ENCODE data around the gene SKI. TPM values are rescaled to one million over a fixed set of nuclear protein-coding genes. Genes with fewer than 3 reads are reported as not detected.

SKI gene
- total RNA-seq, 2 experiments from 2014 or later = 286 to 324 TPM

DNA sequence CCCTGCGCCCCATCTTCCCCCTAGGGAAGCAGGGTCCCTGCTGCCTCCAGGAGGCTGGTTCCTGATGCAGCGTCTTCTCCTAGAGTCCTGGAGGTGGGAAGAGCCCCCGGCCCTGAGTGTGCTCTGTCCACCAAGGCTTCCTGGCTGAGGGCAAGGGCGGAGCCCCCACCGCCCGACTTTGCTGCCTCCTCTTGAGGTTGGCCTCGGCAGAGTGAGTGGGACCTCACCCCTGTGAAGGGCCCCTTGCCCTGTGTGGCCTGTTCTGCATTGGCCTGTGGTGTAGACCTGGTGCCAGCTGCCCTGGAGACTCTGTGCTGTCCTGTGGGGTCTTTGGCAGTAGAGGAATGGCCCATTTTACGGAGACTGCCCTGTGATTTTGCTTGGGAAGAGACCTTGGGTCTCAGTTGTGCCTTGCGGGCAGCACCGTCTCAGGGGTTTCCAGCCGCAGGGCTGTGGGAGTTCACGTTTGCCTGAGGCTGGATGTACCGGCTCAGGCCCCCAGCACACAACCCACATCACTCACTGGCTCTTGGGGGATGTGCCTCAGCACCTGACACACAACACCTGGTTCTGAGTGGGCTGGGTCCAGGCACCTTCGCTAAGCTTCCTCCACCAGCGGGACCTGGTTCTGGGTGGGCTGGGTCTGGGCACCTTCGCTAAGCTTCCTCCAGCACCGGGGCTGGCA is 73.6 kb downstream of the SKI start:
- Histone ChIP-seq H3K27me3 (ENCODE audit: control insufficient read depth in 1 of 2, insufficient read depth in 2 of 2, low read length in 2 of 2) (no peaks in the 10 kb centered on the region), H3K4me1 (ENCODE audit: insufficient read depth, low read length) (peaks cover 65% of the 10 kb centered on the region), H3K9me3 (ENCODE audit: control insufficient read depth in 1 of 2, insufficient read depth in 1 of 2, low read length in 2 of 2) (peaks cover 0 to 9% of the 10 kb centered on the region in 2 experiments), H3K27ac (ENCODE audit: low read depth in 1 of 2, low read length in 2 of 2) (peak overlapping the region; percentile 97 to 98), H3K4me3 (ENCODE audit: low read length) (peak overlapping the region; percentile 61), H3K36me3 (ENCODE audit: insufficient read depth, low read length) (peaks cover 57% of the 10 kb centered on the region)
- ChIA-PET POLR2A (interaction anchor here (0.7 to 4.8 kb wide), 18 partner anchors 8 to 169 kb away, joined by 3 to 116 read pairs (median 6); partner anchors contain the start of genes FAAP20, MORN1, RER1 and SKI), CTCF (interaction anchor here (0.6 to 2.9 kb wide), 9 partner anchors 9 to 107 kb away, joined by 3 to 14 read pairs (median 4); partner anchors contain the start of gene FAAP20)
- Mint-ChIP-seq H3K9me3 (no peaks in the 10 kb centered on the region), H3K27me3 (no peaks in the 10 kb centered on the region), H3K36me3 (ENCODE audit: low read depth) (peaks cover 69% of the 10 kb centered on the region), H3K4me1 (ENCODE audit: low read depth) (peaks cover 42% of the 10 kb centered on the region), H3K4me3 (peak overlapping the region; percentile 91), H3K27ac (peak overlapping the region; percentile 99)
- intact Hi-C loops (cut with DNase I, micrococcal nuclease) = loop anchor here (1.0 to 2.0 kb wide), 4 partner anchors 11 to 73 kb away; partner anchors contain the start of gene SKI (in 1 of the 2)
- TF ChIP-seq, protein P1, sequence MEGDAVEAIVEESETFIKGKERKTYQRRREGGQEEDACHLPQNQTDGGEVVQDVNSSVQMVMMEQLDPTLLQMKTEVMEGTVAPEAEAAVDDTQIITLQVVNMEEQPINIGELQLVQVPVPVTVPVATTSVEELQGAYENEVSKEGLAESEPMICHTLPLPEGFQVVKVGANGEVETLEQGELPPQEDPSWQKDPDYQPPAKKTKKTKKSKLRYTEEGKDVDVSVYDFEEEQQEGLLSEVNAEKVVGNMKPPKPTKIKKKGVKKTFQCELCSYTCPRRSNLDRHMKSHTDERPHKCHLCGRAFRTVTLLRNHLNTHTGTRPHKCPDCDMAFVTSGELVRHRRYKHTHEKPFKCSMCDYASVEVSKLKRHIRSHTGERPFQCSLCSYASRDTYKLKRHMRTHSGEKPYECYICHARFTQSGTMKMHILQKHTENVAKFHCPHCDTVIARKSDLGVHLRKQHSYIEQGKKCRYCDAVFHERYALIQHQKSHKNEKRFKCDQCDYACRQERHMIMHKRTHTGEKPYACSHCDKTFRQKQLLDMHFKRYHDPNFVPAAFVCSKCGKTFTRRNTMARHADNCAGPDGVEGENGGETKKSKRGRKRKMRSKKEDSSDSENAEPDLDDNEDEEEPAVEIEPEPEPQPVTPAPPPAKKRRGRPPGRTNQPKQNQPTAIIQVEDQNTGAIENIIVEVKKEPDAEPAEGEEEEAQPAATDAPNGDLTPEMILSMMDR (IDR thresholded peaks at IDR 0.05) = no peak
- ATAC-seq (ENCODE audit: poor library complexity) (no peak), DNase-seq (peak in 2 of 14 experiments; percentile 33 to 54)

DNA sequence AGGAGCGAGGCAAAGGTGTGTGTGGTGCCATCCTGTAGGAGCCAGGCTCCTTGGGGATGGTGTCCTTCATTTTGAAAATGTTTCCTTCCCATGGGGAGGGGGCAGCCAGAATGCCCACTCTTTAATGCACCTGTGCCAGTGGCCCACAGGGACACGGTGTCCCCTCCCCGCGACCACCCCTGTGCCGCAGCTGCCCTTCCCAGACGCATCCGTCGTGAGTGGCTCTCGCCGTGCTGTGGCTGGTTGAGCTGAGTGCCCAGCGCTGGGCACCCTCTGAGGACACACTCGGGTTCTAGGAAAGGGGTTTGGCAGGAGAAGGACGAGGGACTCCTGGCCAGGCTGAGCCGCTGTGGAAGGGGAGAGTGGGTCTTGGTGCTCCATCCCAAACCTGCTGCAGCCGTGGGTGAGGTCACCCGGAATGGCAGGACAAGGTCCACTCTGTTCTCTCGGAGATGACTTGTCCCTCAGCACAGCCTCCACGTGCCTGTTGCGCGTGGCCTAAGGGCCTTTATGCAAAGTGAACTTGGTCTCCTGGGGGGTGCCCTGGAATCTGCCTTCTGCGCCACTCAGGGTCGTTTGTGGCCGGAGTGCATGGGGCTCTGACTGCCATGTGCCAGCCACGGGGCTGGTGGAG is 74.3 kb downstream of the SKI start:
- CTCF ChIA-PET = interaction anchor here (1.6 kb wide), 1 partner anchor 79 kb away, joined by 3 read pairs; no protein-coding TSS in a partner anchor
- Histone ChIP-seq H3K36me3 (ENCODE audit: insufficient read depth, low read length) (peaks cover 58% of the 10 kb centered on the region), H3K9me3 (ENCODE audit: control insufficient read depth in 1 of 2, insufficient read depth in 1 of 2, low read length in 2 of 2) (peaks cover 0 to 9% of the 10 kb centered on the region in 2 experiments), H3K27me3 (ENCODE audit: control insufficient read depth in 1 of 2, insufficient read depth in 2 of 2, low read length in 2 of 2) (no peaks in the 10 kb centered on the region), H3K27ac (ENCODE audit: low read depth in 1 of 2, low read length in 2 of 2) (peak overlapping the region; percentile 97 to 98), H3K4me3 (ENCODE audit: low read length) (no peak overlapping the region), H3K4me1 (ENCODE audit: insufficient read depth, low read length) (peaks cover 58% of the 10 kb centered on the region)
- peaks cover 69% of the 10 kb centered on the region for H3K36me3 Mint-ChIP-seq (ENCODE audit: low read depth)
- DNase-seq (no peak), ATAC-seq (ENCODE audit: poor library complexity) (no peak)
- peaks cover 37% of the 10 kb centered on the region for H3K4me1 Mint-ChIP-seq (ENCODE audit: low read depth)
- H3K9me3 Mint-ChIP-seq = no peaks in the 10 kb centered on the region
- intact Hi-C loops (cut with DNase I, micrococcal nuclease) = no loop called here
- H3K27ac Mint-ChIP-seq = peak overlapping the region; percentile 99
- POLR2A ChIA-PET = interaction anchor here (2.3 to 3.8 kb wide), 3 partner anchors 10 to 103 kb away, joined by 8 to 34 read pairs (median 31); no protein-coding TSS in a partner anchor
- TF ChIP-seq, protein P1 (IDR thresholded peaks at IDR 0.05) = no peak
- H3K27me3 Mint-ChIP-seq = no peaks in the 10 kb centered on the region
- no peak overlapping the region for H3K4me3 Mint-ChIP-seq

DNA sequence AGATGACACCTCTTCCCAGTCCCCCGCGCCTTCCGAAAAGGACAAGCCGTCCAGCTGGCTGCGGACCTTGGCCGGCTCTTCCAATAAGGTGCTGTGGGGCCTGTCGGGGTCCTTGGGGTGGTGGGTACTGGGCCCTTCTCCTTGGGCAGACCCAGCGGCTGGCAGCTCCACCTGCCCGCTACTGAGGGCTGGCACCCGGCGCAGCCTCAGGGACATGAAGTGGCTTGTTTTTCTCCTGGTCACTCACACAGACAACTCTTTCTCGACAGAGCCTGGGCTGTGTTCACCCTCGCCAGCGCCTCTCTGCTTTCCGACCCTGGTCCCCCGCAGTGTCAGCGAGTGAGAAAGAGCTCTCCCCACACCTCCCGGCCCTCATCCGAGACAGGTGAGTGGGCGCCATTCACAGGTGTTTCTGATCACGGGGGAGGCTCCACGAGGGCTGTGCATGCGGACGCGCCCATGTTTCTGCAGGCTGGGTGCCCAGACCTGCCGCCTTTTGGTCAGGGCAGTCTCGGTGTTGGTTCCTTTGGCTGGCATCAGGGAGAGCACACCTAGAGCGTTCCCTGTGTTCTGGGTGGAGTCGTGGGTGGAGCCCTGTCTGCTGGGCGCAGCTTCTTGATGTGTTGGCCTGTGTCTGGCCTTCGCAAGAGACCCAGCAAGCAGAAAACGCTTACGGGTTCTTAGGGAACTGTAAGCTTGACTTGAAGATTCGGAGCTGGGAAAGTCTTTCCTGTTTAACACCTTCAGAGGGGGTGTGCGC is 75.1 kb downstream of the SKI start:
- Mint-ChIP-seq H3K27me3 (no peaks in the 10 kb centered on the region), H3K36me3 (ENCODE audit: low read depth) (peaks cover 76% of the 10 kb centered on the region), H3K4me1 (ENCODE audit: low read depth) (peaks cover 40% of the 10 kb centered on the region), H3K27ac (peak overlapping the region; percentile 99), H3K9me3 (no peaks in the 10 kb centered on the region), H3K4me3 (peak overlapping the region; percentile 30)
- H3K27ac ChIP-seq (ENCODE audit: low read depth in 1 of 2, low read length in 2 of 2) = peak overlapping the region in 1 of 2 donors; percentile 98
- ChIA-PET POLR2A (no interaction called here), CTCF (no interaction called here)
- H3K4me1 ChIP-seq (ENCODE audit: insufficient read depth, low read length) = peaks cover 50% of the 10 kb centered on the region
- no peak overlapping the region for H3K4me3 ChIP-seq (ENCODE audit: low read length)
- H3K27me3 ChIP-seq (ENCODE audit: control insufficient read depth in 1 of 2, insufficient read depth in 2 of 2, low read length in 2 of 2) = no peaks in the 10 kb centered on the region
- TF ChIP-seq, protein P1 (IDR thresholded peaks at IDR 0.05) = no peak
- H3K36me3 ChIP-seq (ENCODE audit: insufficient read depth, low read length) = peaks cover 58% of the 10 kb centered on the region
- ATAC-seq (ENCODE audit: poor library complexity) = no peak
- DNase-seq = no peak
- peaks cover 0 to 9% of the 10 kb centered on the region in 2 experiments for H3K9me3 ChIP-seq (ENCODE audit: control insufficient read depth in 1 of 2, insufficient read depth in 1 of 2, low read length in 2 of 2)
- intact Hi-C loops (cut with DNase I, micrococcal nuclease) = no loop called here

Measured in CD4-positive, alpha-beta T cell (primary cell).